Fibroblast of lung (primary cell): ENCODE data around the gene SPATA31D4.

ENCODE experiments used
- EZH2 ChIP-seq: IDR thresholded peaks from 2 replicates; pipeline ENCODE4 v1.5.1; 2012; ENCODE audit warnings: low read length, control low read depth, mild to moderate bottlenecking; ENCODE audit errors: missing control alignments
- TF ChIP-seq, protein P1 (sequence below), 2 donors: IDR thresholded peaks in 1 of 2; conservative IDR thresholded peaks in 1 of 2; 1 replicate in 1 of 2; 2 replicates in 1 of 2; pipeline ENCODE4 v1.5.1; 2011 to 2012; ENCODE audit warnings: low read length in 2 of 2, control low read depth in 1 of 2, inconsistent platforms in 1 of 2, low read depth in 1 of 2, mild to moderate bottlenecking in 1 of 2

DNA sequence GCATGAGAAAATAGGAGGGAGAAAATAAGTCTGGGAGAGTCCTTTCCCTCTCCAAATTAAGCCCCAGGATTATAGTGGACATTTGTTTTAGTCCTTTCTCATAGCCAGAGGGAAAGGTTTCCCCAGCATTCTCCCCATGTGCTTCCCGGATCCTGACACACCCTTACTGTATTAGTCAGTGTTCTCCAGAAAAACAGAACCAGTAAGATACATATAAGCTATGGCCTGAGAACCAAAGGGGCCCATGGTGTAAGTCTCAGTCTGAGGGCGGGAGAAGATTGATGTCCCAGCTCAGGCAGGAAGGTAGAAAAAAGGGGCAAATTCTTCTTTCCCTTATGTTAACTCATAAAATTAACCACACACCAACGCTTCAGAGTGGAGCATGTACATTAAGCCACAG lies 25.6 kb upstream of the SPATA31D4 start:
- TF ChIP-seq, protein P1, sequence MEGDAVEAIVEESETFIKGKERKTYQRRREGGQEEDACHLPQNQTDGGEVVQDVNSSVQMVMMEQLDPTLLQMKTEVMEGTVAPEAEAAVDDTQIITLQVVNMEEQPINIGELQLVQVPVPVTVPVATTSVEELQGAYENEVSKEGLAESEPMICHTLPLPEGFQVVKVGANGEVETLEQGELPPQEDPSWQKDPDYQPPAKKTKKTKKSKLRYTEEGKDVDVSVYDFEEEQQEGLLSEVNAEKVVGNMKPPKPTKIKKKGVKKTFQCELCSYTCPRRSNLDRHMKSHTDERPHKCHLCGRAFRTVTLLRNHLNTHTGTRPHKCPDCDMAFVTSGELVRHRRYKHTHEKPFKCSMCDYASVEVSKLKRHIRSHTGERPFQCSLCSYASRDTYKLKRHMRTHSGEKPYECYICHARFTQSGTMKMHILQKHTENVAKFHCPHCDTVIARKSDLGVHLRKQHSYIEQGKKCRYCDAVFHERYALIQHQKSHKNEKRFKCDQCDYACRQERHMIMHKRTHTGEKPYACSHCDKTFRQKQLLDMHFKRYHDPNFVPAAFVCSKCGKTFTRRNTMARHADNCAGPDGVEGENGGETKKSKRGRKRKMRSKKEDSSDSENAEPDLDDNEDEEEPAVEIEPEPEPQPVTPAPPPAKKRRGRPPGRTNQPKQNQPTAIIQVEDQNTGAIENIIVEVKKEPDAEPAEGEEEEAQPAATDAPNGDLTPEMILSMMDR (conservative IDR thresholded peaks at IDR 0.05 in 1 of 2, IDR thresholded peaks at IDR 0.05 in 1 of 2; ENCODE audit: low read depth in 1 of 2, low read length in 2 of 2) = no peak
- TF ChIP-seq EZH2 = no peak
